HG02970 (cell line): ENCODE measurements around the gene COL20A1.

Experiments used
- ATAC-seq: cut with Tn5 transposase; IDR thresholded peaks from one replicate; pipeline ENCODE4 v1.9.1; 2021; ENCODE audit warnings: mild to moderate bottlenecking, moderate library complexity, moderate number of reproducible peaks; ENCODE audit not compliant: unreplicated experiment, low FRiP score

COL20A1 gene

GRCh38 chr20:63289311-63290135 lies 3.5 kb upstream of the COL20A1 start:
- ATAC-seq = no peak

GRCh38 chr20:63290136-63290676 lies 2.8 kb upstream of the COL20A1 start:
- no peak for ATAC-seq

DNA sequence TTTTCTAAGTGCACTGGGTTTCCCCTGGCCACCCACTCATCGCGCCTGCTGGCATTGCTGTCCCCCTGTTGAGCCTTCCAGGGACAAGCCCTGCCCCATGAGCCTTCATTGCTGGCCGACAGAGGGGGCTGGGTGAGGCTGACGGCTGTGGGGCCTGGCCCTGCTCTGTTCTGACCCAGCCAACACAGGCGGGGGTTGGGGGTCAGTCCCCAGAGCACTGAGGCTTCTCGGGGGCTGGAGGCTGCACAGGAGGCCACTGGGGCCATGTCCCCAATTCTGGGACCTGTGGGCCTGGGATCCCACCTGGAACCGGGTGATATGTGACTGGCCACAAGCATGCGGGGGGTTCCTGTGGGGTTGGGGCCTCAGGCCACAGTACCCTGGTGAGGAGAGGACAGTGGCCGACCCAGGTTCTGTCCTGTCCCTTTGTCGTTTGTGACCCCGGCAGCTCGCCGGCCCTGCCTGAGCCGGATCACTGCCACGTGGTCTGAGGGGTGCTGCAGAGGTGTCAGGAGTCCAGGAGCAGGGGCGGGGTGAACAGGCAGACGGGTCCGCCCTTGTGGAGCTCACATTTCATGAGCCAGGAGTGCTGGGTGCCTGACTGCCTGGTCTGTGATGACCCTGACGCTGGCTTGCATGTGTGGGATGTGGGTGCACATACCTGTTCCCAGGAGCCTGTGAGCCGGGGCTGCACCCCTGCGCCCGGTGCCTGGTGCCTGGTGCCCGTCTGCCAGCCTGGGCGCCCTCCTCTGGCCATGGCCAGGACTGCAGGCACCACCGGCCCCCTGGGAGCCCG lies 2.1 kb upstream of the COL20A1 start:
- ATAC-seq = no peak

- ATAC-seq = no peak
Observed at GRCh38 chr20:63291811-63292210, 1.2 kb upstream of the COL20A1 start.

- no peak for ATAC-seq
Observed at GRCh38 chr20:63292292-63292701, 689 bp upstream of the COL20A1 start.

DNA sequence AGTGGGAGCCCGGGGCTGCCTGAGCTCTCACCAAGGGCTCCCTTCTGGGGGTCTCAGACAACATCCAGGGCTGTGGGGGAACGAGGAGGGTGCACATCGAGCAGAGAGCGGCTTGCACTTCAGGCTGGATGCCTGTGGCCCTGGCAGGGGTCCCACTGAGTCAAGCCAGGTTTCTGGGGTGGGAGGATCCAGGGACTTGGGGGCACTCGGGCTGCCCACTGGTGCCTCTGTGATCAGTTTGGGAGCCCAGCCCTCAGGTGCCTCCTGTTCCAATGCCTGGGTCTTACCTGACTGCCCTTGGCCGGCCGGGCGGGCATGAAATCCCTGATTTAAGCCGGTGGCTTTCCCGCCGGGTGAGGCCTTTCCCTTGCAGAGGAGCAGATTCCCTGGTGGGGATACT lies 470 bp downstream of the COL20A1 start:
- no peak for ATAC-seq

DNA sequence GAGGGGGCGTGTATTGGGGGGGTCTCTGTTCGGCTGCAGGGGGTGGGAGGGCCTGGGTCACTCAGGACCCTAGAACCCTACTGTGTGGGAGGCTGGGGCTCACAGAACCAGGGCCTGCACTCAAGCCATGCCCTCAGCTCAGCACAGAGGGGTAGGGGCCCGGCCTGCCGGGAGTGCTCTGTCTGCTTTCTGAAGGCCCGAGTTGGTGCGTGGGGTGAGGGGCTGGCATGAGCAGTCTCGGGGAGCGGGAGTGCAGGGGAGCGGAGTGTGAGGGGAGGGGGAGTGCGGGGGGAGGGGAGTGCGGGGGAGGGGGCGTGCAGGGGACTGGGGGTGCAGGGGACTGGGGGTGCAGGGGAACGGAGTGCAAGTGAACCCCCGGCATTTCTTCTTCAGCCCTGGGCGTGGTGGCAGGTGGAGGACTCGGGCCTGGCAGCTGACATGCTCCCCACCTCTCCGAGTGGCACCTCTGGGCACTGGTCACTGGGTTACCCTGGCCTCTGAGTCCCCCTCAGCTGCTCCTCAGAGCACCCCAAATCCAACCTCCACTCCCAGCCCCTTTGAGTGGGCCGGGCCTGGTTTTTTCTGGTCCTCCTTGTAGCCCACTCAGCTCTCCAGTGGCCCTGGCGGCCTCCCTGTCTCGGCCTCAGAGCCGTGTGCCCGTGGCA lies 1.0 kb downstream of the COL20A1 start:
- ATAC-seq = no peak

- ATAC-seq = no peak
Observed at GRCh38 chr20:63294536-63294900, 1.5 kb downstream of the COL20A1 start.

DNA sequence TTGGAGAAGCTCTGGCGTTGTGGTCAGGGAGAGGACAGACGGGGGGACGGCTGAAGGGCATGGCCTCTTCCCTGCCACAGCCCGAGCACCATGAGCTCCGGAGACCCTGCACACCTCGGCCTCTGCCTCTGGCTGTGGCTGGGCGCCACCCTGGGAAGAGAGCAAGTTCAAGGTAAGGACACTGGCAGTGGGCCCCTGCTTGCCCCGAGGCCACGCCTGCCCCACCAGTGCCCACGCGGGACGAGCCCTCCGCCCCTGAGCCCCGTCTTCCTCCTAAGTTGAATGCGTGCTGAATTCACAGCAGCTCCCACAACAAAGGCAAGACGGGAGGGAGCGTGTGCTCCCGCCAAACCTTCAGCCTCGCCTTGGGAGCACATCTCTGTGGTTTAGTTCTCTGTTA lies 2.0 kb downstream of the COL20A1 start:
- ATAC-seq = no peak

GRCh38 chr20:63295422-63295821 lies 2.4 kb downstream of the COL20A1 start:
- no peak for ATAC-seq

DNA sequence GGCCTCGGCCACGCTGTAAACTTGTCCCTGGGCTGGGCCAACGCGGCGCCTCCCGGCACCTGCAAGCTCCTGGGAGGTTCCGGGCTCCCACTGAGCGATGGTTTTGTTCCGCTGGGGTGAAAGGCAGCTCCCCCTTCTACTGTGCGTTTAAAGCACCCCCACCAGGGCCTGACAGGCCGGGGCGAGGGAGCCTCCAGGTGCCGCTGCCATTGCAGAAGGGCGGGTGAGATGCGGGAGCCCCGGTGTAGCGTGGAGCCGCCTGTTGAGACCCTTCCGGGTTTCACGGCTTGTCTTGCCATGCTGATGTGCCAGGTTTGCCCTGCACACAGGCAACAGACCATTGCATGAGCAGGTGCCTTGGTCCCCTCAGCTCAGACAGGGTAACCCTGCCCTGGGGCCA lies 2.9 kb downstream of the COL20A1 start:
- no peak for ATAC-seq

GRCh38 chr20:63296531-63297299 lies 3.7 kb downstream of the COL20A1 start:
- ATAC-seq = no peak

GRCh38 chr20:63297371-63297781 lies 4.4 kb downstream of the COL20A1 start:
- ATAC-seq = no peak

GRCh38 chr20:63297796-63298572 lies 5.0 kb downstream of the COL20A1 start:
- ATAC-seq = no peak

DNA sequence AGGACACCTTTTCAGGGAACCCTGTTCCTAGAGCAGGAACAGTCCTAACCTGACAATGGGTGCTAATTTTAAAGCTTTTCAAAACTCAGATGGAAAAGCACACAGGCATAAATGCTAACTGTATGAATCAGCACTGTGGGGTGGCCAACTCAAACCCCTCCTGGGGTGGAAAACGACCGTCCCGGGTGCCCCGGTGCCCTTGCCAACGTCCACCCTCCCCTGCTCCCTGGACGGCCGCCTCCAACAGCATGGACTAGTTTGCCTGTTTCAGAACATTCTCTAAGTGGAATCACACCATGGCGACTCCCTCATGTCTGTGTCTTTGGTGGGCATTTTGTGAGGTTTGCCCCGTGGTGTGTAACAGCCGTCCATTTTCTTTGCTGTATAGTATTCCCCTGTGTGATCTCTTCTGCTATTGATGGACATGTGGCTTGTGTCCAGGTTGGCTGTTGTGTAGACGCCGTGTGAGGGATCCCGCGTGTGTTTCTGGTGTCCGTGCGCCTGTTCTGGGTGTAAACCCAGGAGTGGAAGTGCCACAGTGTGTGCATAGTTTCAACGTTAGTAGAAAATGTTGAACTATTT lies 5.8 kb downstream of the COL20A1 start:
- no peak for ATAC-seq

DNA sequence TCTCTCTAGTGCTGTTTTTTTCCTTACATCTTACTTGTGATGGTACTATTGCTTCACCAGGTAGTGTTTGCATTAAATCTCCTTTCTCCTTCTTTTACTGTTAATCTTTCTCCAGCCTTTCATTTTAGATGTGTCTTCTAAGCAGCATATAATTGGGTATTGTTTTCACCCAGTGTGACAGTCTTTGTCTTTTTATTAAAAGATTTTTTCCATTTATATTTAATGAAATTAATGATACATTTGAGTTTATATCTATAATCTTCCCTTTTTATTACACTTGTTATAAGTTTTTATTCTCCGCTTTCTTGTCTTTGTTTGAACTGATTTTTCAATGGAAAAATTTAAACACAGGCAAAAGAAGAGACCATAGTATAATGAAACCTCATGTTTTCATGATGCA lies 8.7 kb downstream of the COL20A1 start:
- ATAC-seq = no peak

DNA sequence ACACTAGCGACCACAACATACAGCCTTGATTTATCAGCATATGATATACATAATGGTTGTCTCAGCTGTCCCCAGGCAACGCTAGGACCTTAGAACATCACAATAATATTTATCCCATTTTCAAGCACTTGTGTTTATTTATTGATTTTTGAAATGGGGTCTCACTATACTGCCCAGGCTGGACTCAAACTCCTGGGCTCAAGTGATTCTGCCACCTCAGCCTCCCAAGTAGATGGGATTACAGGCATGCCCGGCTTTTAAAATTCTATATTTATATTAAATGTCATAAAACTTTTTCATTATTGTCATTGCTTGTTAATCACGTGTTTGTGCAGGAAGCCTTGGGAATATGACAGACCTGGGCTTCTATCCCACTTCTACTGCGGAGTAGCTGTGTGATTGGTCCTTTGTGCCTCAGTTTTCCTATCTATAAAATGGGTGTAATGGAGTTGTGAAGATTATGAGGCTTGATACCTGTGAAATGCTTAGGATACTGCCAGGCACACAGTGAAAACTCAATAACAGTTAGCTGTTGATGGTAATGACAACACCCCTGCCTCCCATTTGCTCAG lies 10.2 kb downstream of the COL20A1 start:
- ATAC-seq = no peak

GRCh38 chr20:63305393-63305792 lies 12.4 kb downstream of the COL20A1 start:
- ATAC-seq = no peak
